Testis (tissue), 5 donors: ENCODE measurements around the gene JAGN1. TPM values are rescaled to one million over a fixed set of nuclear protein-coding genes. Genes with fewer than 3 reads are reported as not detected.
A peak's percentile ranks its signal among the peaks of the same experiment; 100 is the strongest.

ENCODE experiments used
- DNase-seq: peaks from one replicate; pipeline ENCODE4 v3.0.0-alpha.2; 2019
- H3K27ac ChIP-seq, 2 donors: fragments of 200-600 bp; sonication (generic); one replicate each; pipeline ENCODE4 v1.5.1; 2019
- H3K27me3 ChIP-seq: fragments of 200-600 bp; sonication (generic); one replicate; pipeline ENCODE4 v1.5.1; 2019
- H3K36me3 ChIP-seq: fragments of 200-600 bp; sonication (generic); one replicate; pipeline ENCODE4 v1.5.1; 2017; ENCODE audit warnings: low read depth; ENCODE audit errors: missing control alignments
- H3K4me1 ChIP-seq: fragments of 200-600 bp; sonication (generic); one replicate; pipeline ENCODE4 v1.5.1; 2019
- H3K4me3 ChIP-seq, 2 donors: fragments of 200-600 bp; sonication (generic); one replicate each; pipeline ENCODE4 v1.5.1; 2017 to 2019
- H3K9me3 ChIP-seq: fragments of 200-600 bp; sonication (generic); one replicate; pipeline ENCODE4 v1.5.1; 2017
- POLR2A ChIP-seq: fragments of 450-650 bp; IDR thresholded peaks from one replicate; pipeline ENCODE4 v1.6.1; 2017; ENCODE audit warnings: antibody characterized with exemption, mild to moderate bottlenecking, moderate library complexity
- WGBS, 2 donors: methylation state at CpG; one replicate each; pipeline ENCODE4 v1.1.5; 2018; 5-methylcytosine and 5-hydroxymethylcytosine counted together
- intact Hi-C: fragments of 100-400 bp; cut with DNase I; formaldehyde crosslinking; loops from one replicate; pipeline ENCODE4 v1.15.1; 2023; ENCODE audit warnings: low total_unique reads
- long read RNA-seq, 2 donors: transcript quantifications; one replicate each; lab custom pipeline, GENCODE V29; 2026
- polyA plus RNA-seq: library from polyadenylated mRNA; stranded (reverse); fragments of 350-450 nt; fragmentation: Illumina TruSeq; extraction: RNeasy Lipid Tissue Mini Kit (QIAGEN cat#74804); gene quantifications from one replicate; pipeline ENCODE4 v1.2.3, GENCODE V29; 2014; ENCODE audit warnings: low read depth, low replicate concordance; ENCODE audit not compliant: insufficient read depth
- total RNA-seq, 2 donors: library from RNA; depleted of rRNA; stranded (reverse); fragments of >200 nt; gene quantifications; one replicate each; pipeline ENCODE4 v1.2.3, GENCODE V29; 2016
- TF ChIP-seq, protein P1 (sequence below), 3 experiments: fragments of 450-650 bp in 2 of 3; fragments of 200-600 bp in 1 of 3; sonication (generic) in 1 of 3; IDR thresholded peaks; one replicate each; pipeline ENCODE4 v1.5.1; 2016 to 2019; ENCODE audit warnings: antibody characterized with exemption in 3 of 3, mild to moderate bottlenecking in 2 of 3, moderate library complexity in 1 of 3

Gene JAGN1
- total RNA-seq: 10 to 100 TPM; 33.3 to 39.8 TPM
- polyA plus RNA-seq: 36.0 TPM
- long read RNA-seq, donor 1, transcript JAGN1-201 (2 exons, 1,675 nt): major isoform, 24 of 39 reads
- long read RNA-seq, donor 1, partial matches to known transcripts: 15 of 39 reads
- long read RNA-seq, donor 1, other reads (novel, unspliced or antisense): 0 of 39 reads
- long read RNA-seq, donor 2, transcript JAGN1-201 (2 exons, 1,675 nt): major isoform, 19 of 19 reads
- long read RNA-seq, donor 2, partial matches to known transcripts: 0 of 19 reads
- long read RNA-seq, donor 2, other reads (novel, unspliced or antisense): 0 of 19 reads

DNA sequence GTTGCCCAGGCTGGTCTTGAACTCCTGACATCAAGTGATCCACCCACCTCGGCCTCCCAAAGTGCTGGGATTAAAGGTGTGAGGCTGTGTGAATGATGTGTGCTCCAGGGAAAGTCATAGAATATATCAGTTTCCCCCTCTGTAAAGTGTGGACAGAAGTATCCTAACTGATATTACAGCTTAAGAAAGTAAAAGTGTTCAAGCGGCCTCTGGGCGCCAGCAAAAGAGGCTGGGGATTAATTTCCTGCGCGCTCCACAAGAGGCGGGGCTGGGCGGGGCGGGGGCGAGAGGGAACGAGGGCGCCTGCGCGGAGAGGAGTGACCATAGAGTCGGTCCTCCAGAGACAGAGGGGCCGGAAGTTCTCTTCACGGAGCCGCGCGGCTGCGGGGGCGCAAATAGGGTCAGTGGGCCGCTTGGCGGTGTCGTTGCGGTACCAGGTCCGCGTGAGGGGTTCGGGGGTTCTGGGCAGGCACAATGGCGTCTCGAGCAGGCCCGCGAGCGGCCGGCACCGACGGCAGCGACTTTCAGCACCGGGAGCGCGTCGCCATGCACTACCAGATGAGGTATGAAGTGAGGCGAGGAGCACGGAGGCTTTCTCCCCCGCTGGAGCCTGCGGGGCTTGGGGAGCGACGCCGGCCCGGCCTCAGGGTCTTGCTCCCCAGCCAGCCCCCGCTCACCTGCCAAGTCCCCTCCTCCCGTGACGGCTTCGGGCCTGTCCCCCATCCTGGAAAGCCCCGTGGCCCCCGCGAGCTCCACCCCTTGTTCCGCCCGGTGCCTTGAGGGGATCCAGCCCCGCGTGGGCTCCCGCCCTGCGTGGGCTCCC is at the start of gene JAGN1:
Gene JAGN1 (plus strand): TSS at position 362 of the 823 bp plus-strand sequence. CDS start 113 bp downstream, at position 475.
- TF ChIP-seq POLR2A: peak; percentile 27
- TF ChIP-seq, protein P1, sequence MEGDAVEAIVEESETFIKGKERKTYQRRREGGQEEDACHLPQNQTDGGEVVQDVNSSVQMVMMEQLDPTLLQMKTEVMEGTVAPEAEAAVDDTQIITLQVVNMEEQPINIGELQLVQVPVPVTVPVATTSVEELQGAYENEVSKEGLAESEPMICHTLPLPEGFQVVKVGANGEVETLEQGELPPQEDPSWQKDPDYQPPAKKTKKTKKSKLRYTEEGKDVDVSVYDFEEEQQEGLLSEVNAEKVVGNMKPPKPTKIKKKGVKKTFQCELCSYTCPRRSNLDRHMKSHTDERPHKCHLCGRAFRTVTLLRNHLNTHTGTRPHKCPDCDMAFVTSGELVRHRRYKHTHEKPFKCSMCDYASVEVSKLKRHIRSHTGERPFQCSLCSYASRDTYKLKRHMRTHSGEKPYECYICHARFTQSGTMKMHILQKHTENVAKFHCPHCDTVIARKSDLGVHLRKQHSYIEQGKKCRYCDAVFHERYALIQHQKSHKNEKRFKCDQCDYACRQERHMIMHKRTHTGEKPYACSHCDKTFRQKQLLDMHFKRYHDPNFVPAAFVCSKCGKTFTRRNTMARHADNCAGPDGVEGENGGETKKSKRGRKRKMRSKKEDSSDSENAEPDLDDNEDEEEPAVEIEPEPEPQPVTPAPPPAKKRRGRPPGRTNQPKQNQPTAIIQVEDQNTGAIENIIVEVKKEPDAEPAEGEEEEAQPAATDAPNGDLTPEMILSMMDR (IDR thresholded peaks at IDR 0.05): no peak
- Histone ChIP-seq H3K4me3 (peak within 1 kb of the TSS; percentile 70 to 92), H3K4me1 (peaks cover 16% of the 10 kb centered on the region), H3K36me3 (no peaks in the 10 kb centered on the region), H3K27me3 (no peaks in the 10 kb centered on the region), H3K9me3 (no peaks in the 10 kb centered on the region), H3K27ac (peak within 1 kb of the TSS; percentile 90 to 91)
- WGBS, 2 donors: 1% methylated on average over 25 to 62 of the region's 62 CpGs
- peak; percentile 94 for DNase-seq
- intact Hi-C loops: no loop called here

DNA sequence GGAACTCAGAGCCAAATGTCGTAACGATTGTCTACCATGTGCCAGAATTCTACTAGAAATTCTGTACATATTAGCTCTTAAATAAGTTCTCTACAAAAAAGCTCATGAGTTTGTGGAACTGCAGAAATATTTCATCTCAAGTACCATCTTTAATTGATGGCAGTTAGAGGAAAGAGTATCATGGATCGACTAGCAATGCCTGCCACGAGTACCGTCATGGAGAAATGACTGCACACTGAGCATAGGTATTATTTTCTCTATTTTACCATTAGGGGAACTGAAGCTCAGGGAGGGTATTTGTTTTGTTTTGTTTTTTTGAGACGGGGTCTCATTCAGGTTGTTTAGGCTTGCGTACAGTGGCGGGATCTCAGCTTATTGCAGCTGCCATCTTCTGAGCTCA is 49.4 kb upstream of the JAGN1 start:
- no peak overlapping the region for H3K4me3 ChIP-seq
- no peaks in the 10 kb centered on the region for H3K27me3 ChIP-seq
- WGBS, 2 donors: 79 to 80% methylated on average over 8 of the region's 8 CpGs
- no peak for DNase-seq
- no peaks in the 10 kb centered on the region for H3K36me3 ChIP-seq
- intact Hi-C loops: no loop called here
- TF ChIP-seq, protein P1 (IDR thresholded peaks at IDR 0.05): no peak
- TF ChIP-seq POLR2A: no peak
- H3K27ac ChIP-seq: no peak overlapping the region
- no peaks in the 10 kb centered on the region for H3K9me3 ChIP-seq
- H3K4me1 ChIP-seq: peaks cover 3% of the 10 kb centered on the region

GRCh38 chr3:9843715-9844438 is 46.5 kb upstream of the JAGN1 start, which contains the start of gene RPUSD3:
Gene RPUSD3, minus strand, starts transcription at chr3:9844008. Its CDS starts 18 bp downstream, at chr3:9843990.
- Histone ChIP-seq H3K4me1 (peaks cover 3% of the 10 kb centered on the region), H3K27me3 (no peaks in the 10 kb centered on the region), H3K9me3 (no peaks in the 10 kb centered on the region), H3K36me3 (no peaks in the 10 kb centered on the region), H3K4me3 (peak within 1 kb of the TSS; percentile 59 to 77), H3K27ac (peak within 1 kb of the TSS; percentile 16 to 53)
- TF ChIP-seq, protein P1 (IDR thresholded peaks at IDR 0.05): no peak
- peak; percentile 20 for TF ChIP-seq POLR2A
- DNase-seq: peak; percentile 99
- 1% methylated on average over 17 to 42 of the region's 42 CpGs for WGBS, 2 donors
- intact Hi-C loops: no loop called here

GRCh38 chr3:9846231-9846630 is 44.2 kb upstream of the JAGN1 start:
- WGBS, 2 donors: 50 to 75% methylated on average over 6 of the region's 6 CpGs
- H3K36me3 ChIP-seq: no peaks in the 10 kb centered on the region
- H3K4me1 ChIP-seq: peaks cover 3% of the 10 kb centered on the region
- intact Hi-C loops: no loop called here
- no peak for DNase-seq
- no peak overlapping the region for H3K27ac ChIP-seq
- H3K4me3 ChIP-seq: no peak overlapping the region
- no peaks in the 10 kb centered on the region for H3K27me3 ChIP-seq
- TF ChIP-seq, protein P1 (IDR thresholded peaks at IDR 0.05): no peak
- TF ChIP-seq POLR2A: no peak
- H3K9me3 ChIP-seq: no peaks in the 10 kb centered on the region
